ENCODE results near the gene DPY19L3.

The DPY19L3 gene

GRCh38 chr19:32526895-32527294 is 121.3 kb downstream of the DPY19L3 start:
- no peak for DNase-seq

- no peak for DNase-seq
These were observed 125.2 kb downstream of the DPY19L3 start for GRCh38 chr19:32530773-32531172.

GRCh38 chr19:32532233-32532632 is 126.7 kb downstream of the DPY19L3 start:
- DNase-seq: no peak

Data from NCI-H226 (cell line).